GM18951 (cell line): ENCODE results near the gene LCMT1.
"Not testable (repeated sequence)": the region's sequence is repeated elsewhere in the genome, so short reads cannot be mapped to it uniquely, and the experiment has no call there.

Experiments used
- POLR2A ChIP-seq: IDR thresholded peaks from 4 replicates; pipeline ENCODE4 v1.6.1; 2011; ENCODE audit warnings: mild to moderate bottlenecking; ENCODE audit not compliant: insufficient read length, insufficient read depth; ENCODE audit errors: extremely low read depth
- in situ Hi-C: fragments of 300-500 bp; cut with MboI; formaldehyde crosslinking; loops from one replicate; pipeline ENCODE4 v1.12.0; 2022; ENCODE audit warnings: low sequenced_read_pairs, mixed read lengths, inconsistent platforms; ENCODE audit not compliant: unreplicated experiment

Gene LCMT1

DNA sequence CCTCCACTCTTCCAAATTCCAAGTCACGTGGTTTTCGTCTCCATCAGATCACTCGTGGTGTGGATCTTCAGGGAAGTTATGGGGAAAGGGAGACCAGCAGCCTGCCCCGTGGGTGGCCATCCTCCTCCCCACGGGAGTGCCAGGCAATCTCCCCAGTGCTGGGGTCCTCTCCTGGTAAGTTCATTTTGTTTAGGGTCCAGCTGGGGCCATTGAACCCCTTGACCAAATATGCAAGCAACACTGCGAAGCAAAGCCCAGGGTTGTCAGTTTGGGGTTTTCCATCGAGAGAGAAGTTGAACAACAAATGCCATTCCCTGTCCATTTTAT is 4.1 kb upstream of the LCMT1 start:
- TF ChIP-seq POLR2A = no peak
- in situ Hi-C loops = no loop called here

DNA sequence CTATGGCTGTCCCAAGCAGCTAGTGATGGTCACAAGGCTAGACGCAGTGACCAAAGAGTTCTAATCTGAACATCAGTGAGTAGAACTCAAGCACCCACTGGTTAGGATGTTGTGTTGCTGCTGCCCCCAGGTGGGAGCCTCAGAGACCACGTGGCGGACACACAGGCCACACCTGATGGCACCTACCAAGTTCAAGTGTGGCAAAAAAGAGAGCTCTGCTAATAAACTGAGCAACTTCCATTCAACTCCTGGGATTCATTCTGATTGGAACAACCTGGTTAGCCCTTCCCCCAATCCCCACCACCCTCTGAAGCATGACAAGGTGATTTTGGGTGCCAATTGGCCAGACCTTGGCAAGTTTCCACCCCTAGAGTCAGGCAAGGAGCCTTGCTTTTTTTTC is 3.5 kb upstream of the LCMT1 start:
- in situ Hi-C loops = no loop called here
- no peak for TF ChIP-seq POLR2A

DNA sequence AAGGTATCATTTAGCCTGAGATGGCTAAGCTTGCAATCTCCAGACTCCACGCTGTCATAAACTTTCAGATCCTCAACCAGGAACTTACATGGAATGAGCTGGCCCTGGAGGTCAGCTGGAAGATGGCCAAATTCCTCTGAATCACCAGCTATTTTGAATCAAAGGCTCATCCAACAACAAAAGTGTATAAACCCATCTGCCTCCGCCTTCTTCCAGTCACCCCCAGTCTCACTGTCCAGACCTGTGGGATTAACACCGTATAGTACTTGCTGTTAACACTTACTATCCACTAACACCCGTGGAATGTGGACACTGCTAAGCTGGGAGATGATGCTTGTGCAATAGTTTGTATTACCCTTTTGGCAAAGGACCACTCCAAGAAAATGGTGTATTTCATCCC is 1.9 kb upstream of the LCMT1 start:
- in situ Hi-C loops = no loop called here

DNA sequence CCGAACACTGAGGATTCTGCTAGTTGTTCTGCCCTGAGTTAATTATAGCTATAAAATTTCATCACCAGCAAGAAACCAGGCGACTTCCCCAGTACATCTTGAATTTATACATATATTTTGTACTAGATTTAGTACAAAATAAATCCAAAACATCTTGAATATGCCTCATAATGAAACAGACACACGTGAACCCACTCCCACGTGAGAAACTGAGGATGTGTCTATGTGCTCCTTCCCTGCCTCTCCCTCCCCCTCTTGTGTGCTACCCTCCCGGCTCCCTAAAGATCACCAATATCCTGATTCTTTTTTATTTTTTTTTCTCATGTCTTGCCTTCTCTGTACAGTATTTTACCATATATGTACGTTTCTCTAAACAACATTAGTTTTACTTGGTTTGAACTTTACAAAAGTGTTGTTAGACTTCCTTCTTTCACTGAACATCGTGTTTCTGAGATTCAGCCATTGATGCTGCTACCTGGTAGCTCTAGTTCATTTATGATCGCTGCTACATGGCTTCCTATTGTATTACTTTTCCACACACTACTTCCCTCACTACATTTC is 1.1 kb upstream of the LCMT1 start:
- no peak for TF ChIP-seq POLR2A
- in situ Hi-C loops = no loop called here

More for the DNA sequence above, 1.9 kb upstream of the LCMT1 start:
- no peak for TF ChIP-seq POLR2A

DNA sequence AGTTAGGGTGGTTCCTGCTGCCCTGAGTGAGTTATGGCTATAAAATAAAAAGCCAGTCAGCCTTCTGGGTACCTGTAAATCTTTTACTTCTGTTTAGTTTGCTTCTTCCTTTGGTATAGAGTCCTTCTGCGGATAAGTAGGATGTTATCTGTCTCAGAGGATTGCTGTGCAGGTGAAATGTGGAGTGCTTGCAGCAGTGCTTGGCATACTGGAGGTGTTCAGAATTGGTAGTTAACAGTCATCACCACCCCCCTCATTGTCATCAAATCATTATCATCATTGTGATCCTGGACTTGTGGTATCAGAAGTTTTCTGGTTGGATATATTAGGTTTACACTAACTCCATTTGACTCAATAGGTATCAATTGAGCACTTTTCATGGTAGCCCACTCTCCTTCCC is 2.6 kb downstream of the LCMT1 start:
- TF ChIP-seq POLR2A = no peak
- in situ Hi-C loops = no loop called here

DNA sequence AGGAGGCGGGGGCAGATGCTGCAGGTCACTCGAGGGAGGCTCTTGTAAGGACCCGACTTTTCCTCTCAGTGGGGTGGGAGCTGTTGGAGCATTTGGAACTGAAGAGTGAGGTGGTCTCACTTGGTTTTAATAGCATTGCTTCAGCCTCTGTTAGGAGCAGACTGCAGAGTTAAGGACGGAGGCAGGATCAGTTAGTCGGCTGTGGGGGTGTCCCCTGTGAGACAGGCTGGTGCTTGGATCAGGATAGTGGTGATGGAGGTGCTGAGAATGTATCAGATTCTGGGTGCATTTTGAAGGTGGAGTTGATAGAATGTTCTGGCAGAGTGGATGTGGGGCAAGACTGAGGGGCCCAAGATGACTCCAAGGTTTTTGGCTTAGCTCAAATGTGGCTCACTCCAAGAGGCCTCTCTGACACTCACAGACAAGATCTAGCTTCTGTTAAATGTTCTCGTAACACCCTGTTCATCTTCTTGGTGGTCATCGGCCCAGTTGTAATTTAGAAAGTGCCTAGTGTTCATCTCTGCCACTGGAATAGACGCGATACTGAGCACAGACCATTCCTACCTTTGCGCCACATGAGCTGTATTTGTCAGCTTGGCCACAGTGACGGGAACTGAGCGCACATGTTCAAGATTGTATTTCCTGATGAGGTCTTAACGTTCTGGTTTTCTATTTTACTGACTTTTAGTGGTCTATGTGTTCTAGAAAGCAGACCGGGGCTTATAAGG is 7.5 kb downstream of the LCMT1 start:
- no peak for TF ChIP-seq POLR2A
- in situ Hi-C loops = no loop called here

DNA sequence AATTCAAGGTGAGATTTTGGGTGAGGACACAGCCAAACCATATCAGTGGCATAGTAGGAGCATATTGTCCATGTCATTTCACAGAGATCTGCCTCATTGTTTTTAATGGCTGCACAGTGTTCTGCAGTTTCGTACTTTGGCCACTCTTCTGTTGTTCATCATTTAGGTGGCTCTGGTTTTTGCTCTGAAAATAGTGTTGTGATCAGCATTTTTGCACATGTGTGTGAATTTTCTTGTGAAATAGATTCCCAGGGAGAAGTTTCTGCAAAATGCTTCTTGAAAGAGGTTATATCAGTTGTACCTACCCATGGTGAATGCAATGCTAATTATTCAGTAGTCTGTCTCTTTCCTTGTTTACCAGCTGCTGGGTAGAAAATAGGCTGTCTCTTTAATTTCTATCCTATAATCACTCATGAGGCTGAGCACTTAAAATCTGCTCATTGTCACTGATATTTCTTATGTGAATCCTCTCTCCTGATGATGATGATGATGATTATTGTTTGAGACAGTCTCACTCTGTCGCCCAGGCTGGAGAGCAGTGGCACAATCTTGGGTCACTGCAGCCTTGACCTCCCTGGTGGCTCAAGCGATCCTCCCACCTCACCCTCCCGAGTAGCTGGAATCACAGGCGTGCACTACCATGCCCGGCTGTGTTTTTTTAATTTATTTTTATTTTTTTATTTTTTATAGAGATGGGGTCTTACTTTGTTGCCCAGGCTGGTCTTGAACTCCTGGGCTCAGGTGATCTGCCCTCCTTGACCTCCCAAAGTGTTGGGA is 10.5 kb downstream of the LCMT1 start:
- no peak for TF ChIP-seq POLR2A
- in situ Hi-C loops = no loop called here

DNA sequence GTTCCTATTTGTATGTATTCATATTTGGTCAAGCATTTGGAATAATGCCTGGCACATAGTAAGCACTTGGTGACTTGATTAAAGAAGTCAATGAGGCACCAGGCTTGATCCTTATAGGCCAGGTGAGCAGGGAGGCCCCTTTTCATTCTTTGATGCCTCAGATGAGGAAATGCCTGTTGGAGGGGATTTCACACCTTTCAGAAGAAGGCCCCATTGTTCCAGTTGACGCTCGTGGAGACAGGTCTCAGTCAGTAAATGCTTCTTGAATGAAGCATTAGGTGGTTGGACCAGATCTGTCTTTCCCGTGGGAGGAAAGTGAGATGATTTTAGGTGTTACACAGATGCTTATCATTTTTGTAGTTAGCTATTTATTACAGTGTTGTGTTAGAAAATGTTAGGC is 13.0 kb downstream of the LCMT1 start:
- in situ Hi-C loops = no loop called here
- no peak for TF ChIP-seq POLR2A

DNA sequence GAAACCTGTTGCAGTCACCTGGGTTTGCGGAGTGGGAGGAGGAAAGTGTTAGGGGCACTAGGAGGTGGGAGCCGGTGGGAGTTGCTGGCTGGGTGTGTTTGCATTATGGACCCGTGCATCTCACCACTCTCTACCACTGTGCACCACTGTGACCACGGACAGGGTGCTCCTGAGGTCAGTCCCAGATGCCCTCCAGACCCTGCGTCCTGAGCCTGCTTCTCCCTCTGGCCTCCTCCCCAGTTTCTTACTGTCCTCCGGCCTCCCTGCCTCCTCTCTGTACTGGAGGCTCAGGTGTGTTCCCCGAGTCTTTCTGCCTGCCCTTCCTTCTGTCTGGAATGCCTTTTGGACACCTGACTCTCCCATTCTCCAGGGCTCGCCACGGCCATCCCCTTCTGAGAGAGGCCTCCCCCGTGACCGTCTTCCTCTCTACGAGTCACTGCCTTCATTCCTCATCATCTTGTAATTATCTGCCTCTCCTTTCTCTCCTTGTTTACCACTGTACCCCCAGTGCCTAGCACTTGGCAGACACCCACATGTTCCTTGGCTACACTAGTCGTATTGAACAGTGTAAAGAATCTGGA is 14.6 kb downstream of the LCMT1 start:
- in situ Hi-C loops = loop anchor here (5.0 kb wide), 1 partner anchor 69 kb away; no protein-coding TSS in a partner anchor

DNA sequence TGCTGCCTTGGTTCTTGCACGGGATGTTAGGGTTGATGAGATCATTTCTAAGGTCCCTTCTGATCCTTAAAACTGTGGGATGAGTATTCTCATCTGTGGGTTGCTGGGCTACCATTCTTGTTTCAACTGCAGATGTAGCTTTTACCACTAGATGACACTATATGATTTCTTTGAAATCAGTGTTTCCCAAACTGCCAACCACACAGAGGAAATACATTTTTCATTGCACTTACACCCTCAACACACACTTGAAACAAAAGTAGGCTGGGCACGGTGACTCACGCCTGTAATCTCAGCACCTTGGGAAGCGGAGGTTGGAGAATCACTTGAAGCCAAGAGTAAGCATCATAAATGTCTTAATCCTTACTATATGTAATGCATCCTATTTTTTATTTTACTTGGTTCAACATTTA is 15.3 kb downstream of the LCMT1 start:
- in situ Hi-C loops = loop anchor here (5.0 kb wide), 1 partner anchor 70 kb away; no protein-coding TSS in a partner anchor
- TF ChIP-seq POLR2A = no peak

DNA sequence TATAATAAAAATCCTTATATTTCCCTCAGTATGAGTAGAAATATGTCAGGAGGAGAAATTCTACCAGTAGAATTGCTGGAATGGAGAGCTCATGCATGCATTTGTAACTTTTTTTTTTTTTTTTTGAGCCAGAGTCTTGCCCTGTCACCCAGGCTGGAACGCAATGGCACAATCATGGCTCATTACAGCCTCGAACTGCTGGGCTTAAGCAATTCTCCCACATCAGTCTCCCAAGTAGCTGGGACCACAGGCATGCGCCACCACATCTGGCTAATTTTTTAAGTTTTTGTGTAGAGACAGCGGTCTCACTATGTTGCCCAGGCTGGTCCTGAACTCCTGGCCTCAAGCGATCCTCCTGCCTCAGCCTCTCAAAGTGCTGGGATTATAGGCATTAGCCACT is 21.2 kb downstream of the LCMT1 start:
- in situ Hi-C loops = not testable (repeated sequence)

DNA sequence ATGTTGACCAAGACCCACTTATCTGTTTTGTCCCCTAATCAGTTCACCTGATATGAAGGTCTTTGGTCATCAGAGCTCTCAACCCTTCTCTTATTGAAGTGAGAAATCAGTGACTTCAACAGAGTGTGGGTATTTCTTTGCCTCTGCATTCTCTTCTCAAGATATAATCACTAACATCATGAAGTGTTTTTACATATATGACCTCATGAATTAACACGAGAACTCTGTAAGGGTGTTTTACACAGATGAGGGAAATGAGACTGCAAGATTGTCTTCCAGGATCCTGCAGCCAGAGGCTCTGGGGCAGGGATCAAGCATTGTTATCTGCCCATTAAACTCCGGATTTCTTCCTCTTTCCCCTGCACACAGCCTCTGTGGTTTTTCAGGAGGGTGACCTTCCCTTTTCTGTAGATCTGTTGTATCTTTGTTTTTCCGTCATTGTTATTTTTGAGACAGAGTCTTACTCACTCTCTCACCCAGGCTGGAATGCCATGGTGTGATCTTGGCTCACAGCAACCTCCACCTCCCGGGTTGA is 22.7 kb downstream of the LCMT1 start:
- in situ Hi-C loops = no loop called here

DNA sequence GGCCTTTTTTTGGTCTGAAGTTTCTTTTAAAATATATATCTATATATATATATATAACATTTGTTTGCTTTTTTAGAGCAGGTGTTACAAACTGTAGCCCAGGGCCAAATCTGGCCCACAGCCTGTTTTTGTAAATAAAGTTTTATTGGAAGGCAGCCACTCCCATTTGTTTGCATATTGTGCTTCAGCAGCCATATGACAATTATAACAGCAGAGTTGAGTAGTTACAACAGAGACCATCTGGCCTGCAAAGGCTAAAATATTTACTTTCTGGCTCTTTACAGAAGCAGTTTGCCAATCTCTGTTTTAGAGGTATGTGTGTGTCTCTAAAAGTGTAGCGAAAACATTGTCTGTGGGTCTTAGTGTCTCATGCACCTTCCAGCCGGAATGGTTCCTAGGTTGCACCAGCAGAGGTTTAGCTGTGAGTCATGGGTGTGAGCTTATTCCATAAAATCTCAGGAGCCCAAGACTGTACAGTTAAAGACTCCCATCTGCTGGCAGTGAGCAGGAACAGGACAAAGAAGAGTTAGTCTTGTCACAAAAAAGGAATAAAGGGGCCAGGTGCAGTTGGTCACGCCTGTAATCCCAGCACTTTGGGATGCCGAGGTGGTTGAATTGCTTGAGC is 23.8 kb downstream of the LCMT1 start:
- no peak for TF ChIP-seq POLR2A
- in situ Hi-C loops = no loop called here

More for the DNA sequence above, 22.7 kb downstream of the LCMT1 start:
- TF ChIP-seq POLR2A = no peak
